HEK293T (cell line): ENCODE results near the gene HILPDA.

Experiments
- CTCF ChIA-PET: fragments of 350-600 bp; formaldehyde crosslinking; extraction: SDS; loops from one replicate; lab custom pipeline; 2021; ENCODE audit warnings: antibody characterized with exemption, inconsistent platforms; lab: Yijun Ruan, JAX
- POLR2A ChIA-PET: fragments of 350-600 bp; formaldehyde crosslinking; extraction: SDS; loops from one replicate; lab custom pipeline; 2020; ENCODE audit warnings: antibody characterized with exemption, inconsistent platforms; lab: Yijun Ruan, JAX
- DNase-seq: peaks from one replicate; pipeline ENCODE4 v3.0.0; 2012; ENCODE audit warnings: mixed read lengths; ENCODE audit errors: extremely low spot score
- ARNT ChIP-seq: fragments of 450-650 bp; IDR thresholded peaks from 2 replicates; pipeline ENCODE4 v1.6.1; 2017; ENCODE audit warnings: mild to moderate bottlenecking
- BHLHE40 ChIP-seq: fragments of 450-650 bp; IDR thresholded peaks from 2 replicates; pipeline ENCODE4 v1.6.1; 2016; ENCODE audit warnings: mild to moderate bottlenecking, moderate library complexity, borderline replicate concordance
- CTBP1 ChIP-seq: fragments of 450-650 bp; IDR thresholded peaks from 2 replicates; pipeline ENCODE4 v1.6.1; 2016; ENCODE audit warnings: borderline replicate concordance
- ELF4 ChIP-seq: fragments of 450-650 bp; IDR thresholded peaks from 2 replicates; pipeline ENCODE4 v1.6.1; 2017; ENCODE audit warnings: antibody characterized with exemption
- FOXA1 ChIP-seq: fragments of 450-650 bp; IDR thresholded peaks from 2 replicates; pipeline ENCODE4 v1.6.1; 2016; ENCODE audit warnings: mild to moderate bottlenecking
- FOXK2 ChIP-seq: fragments of 450-650 bp; IDR thresholded peaks from 2 replicates; pipeline ENCODE4 v1.6.1; 2016; ENCODE audit warnings: mild to moderate bottlenecking
- FOXM1 ChIP-seq: fragments of 450-650 bp; IDR thresholded peaks from 2 replicates; pipeline ENCODE4 v1.6.1; 2017; ENCODE audit warnings: mild to moderate bottlenecking, borderline replicate concordance
- HDGF ChIP-seq: fragments of 450-650 bp; IDR thresholded peaks from 2 replicates; pipeline ENCODE4 v1.6.1; 2017; ENCODE audit warnings: antibody characterized with exemption, borderline replicate concordance
- LEF1 ChIP-seq: fragments of 450-650 bp; IDR thresholded peaks from 2 replicates; pipeline ENCODE4 v1.6.1; 2017; ENCODE audit warnings: mild to moderate bottlenecking, borderline replicate concordance
- NFRKB ChIP-seq: fragments of 450-650 bp; IDR thresholded peaks from 2 replicates; pipeline ENCODE4 v1.6.1; 2016; ENCODE audit warnings: mild to moderate bottlenecking, moderate library complexity
- SP1 ChIP-seq: fragments of 450-650 bp; IDR thresholded peaks from 2 replicates; pipeline ENCODE4 v1.6.1; 2017
- SUZ12 ChIP-seq: fragments of 450-650 bp; IDR thresholded peaks from 2 replicates; pipeline ENCODE4 v1.6.1; 2016; ENCODE audit warnings: mild to moderate bottlenecking
- TARDBP ChIP-seq: fragments of 450-650 bp; IDR thresholded peaks from 2 replicates; pipeline ENCODE4 v1.6.1; 2016
- ZNF384 ChIP-seq: fragments of 450-650 bp; IDR thresholded peaks from 2 replicates; pipeline ENCODE4 v1.6.1; 2016
- TF ChIP-seq, protein P1 (sequence below): fragments of 450-650 bp; IDR thresholded peaks from 2 replicates; pipeline ENCODE4 v1.6.1; 2016

The HILPDA gene

DNA sequence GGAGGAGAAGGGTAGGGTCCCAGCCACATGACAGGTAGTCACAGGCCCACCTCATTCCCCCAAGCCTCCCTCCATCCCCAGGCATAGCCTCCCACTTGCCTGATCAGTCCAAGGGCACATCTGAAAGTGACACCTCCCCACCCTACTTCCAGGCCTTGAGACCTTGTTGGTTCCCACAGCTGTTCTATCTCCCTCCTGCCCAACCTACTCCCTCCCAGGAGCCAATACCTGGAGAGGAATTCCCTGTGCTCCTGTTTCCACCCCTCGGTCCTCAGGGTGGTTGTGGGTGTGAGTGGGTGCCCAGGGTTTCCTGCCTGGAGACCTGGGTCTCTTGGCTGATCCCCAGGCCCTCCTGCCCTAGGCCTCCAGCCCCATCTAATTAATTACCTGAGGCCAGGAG lies 34.3 kb upstream of the HILPDA start:
- DNase-seq = no peak
- TF ChIP-seq, protein P1, sequence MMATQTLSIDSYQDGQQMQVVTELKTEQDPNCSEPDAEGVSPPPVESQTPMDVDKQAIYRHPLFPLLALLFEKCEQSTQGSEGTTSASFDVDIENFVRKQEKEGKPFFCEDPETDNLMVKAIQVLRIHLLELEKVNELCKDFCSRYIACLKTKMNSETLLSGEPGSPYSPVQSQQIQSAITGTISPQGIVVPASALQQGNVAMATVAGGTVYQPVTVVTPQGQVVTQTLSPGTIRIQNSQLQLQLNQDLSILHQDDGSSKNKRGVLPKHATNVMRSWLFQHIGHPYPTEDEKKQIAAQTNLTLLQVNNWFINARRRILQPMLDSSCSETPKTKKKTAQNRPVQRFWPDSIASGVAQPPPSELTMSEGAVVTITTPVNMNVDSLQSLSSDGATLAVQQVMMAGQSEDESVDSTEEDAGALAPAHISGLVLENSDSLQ = no peak
- no peak for TF ChIP-seq FOXK2
- no peak for TF ChIP-seq BHLHE40
- no peak for TF ChIP-seq FOXM1
- TF ChIP-seq NFRKB = no peak
- TF ChIP-seq SUZ12 = no peak
- no peak for TF ChIP-seq HDGF
- no peak for TF ChIP-seq ZNF384
- no peak for TF ChIP-seq ARNT
- no peak for TF ChIP-seq ELF4
- TF ChIP-seq TARDBP = no peak
- TF ChIP-seq CTBP1 = no peak
- ChIA-PET CTCF (no interaction called here), POLR2A (no interaction called here)

- TF ChIP-seq FOXK2 (no peak), SP1 (no peak), SUZ12 (no peak), ARNT (no peak)
- no peak for DNase-seq
- ChIA-PET CTCF (interaction anchor here (0.8 kb wide), 2 partner anchors 39 to 75 kb away, joined by 3 read pairs; no protein-coding TSS in a partner anchor), POLR2A (no interaction called here)
These were observed 33.6 kb upstream of the HILPDA start for GRCh38 chr7:128422037-128422436.

- CTCF ChIA-PET = interaction anchor here (0.5 to 1.1 kb wide), 4 partner anchors 38 to 276 kb away, joined by 3 to 7 read pairs (median 3); no protein-coding TSS in a partner anchor
- no peak for TF ChIP-seq FOXA1
- TF ChIP-seq SP1 = no peak
- TF ChIP-seq, protein P1 = no peak
- no peak for TF ChIP-seq ARNT
- no peak for TF ChIP-seq SUZ12
- TF ChIP-seq FOXK2 = no peak
- no peak for TF ChIP-seq LEF1
- TF ChIP-seq BHLHE40 = no peak
- TF ChIP-seq TARDBP = no peak
- no peak for TF ChIP-seq FOXM1
- no peak for TF ChIP-seq ZNF384
- no peak for TF ChIP-seq ELF4
- TF ChIP-seq NFRKB = no peak
- POLR2A ChIA-PET = no interaction called here
- DNase-seq = no peak
These were observed 32.8 kb upstream of the HILPDA start for GRCh38 chr7:128422842-128423241.

GRCh38 chr7:128424686-128425275 lies 30.9 kb upstream of the HILPDA start:
- CTCF ChIA-PET = interaction anchor here (0.6 to 9.7 kb wide), 16 partner anchors 9 to 439 kb away, joined by 3 to 117 read pairs (median 10); partner anchors contain the start of genes ATP6V1F, HILPDA and IMPDH1
- no peak for DNase-seq
- TF ChIP-seq NFRKB = no peak
- no peak for TF ChIP-seq LEF1
- no peak for TF ChIP-seq ZNF384
- no peak for TF ChIP-seq SUZ12
- no peak for TF ChIP-seq ELF4
- TF ChIP-seq, protein P1 = no peak
- no peak for TF ChIP-seq TARDBP
- no peak for TF ChIP-seq FOXA1
- no peak for TF ChIP-seq SP1
- TF ChIP-seq ARNT = no peak
- TF ChIP-seq FOXK2 = no peak
- TF ChIP-seq HDGF = no peak
- POLR2A ChIA-PET = interaction anchor here (1.2 to 4.5 kb wide), 2 partner anchors 31 to 35 kb away, joined by 4 to 21 read pairs; partner anchors contain the start of gene HILPDA

DNA sequence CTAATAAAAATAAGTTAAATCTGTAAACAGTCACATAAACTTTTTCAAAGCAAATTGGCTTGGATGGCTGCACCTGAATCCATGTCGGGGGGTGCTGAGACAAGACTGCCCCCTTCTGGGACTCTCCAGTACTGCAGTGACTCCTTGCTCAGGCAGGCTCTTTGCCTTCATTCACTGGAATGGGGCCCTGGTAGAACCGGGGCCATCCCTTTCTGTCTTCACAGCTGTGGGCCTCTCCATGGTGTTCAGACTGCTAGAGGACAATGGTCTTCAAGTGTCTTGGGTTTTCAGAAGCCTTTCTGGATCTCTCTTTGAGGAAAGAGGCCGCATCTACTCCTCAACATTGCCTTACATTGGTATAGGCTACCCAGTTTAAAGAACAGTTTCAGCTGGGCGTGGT lies 29.8 kb upstream of the HILPDA start:
- peak; percentile 80 for DNase-seq
- TF ChIP-seq TARDBP = no peak
- TF ChIP-seq CTBP1 = no peak
- no peak for TF ChIP-seq FOXK2
- no peak for TF ChIP-seq ELF4
- TF ChIP-seq SUZ12 = no peak
- TF ChIP-seq BHLHE40 = no peak
- TF ChIP-seq SP1 = no peak
- no peak for TF ChIP-seq LEF1
- TF ChIP-seq FOXM1 = no peak
- TF ChIP-seq NFRKB = no peak
- TF ChIP-seq ZNF384 = no peak
- TF ChIP-seq HDGF = no peak
- TF ChIP-seq, protein P1 = no peak
- TF ChIP-seq FOXA1 = no peak
- no peak for TF ChIP-seq ARNT

More for the DNA sequence above, 29.8 kb upstream of the HILPDA start:
- ChIA-PET POLR2A (interaction anchor here (1.2 to 4.5 kb wide), 2 partner anchors 30 to 34 kb away, joined by 4 to 21 read pairs; partner anchors contain the start of gene HILPDA), CTCF (interaction anchor here (0.6 to 9.7 kb wide), 19 partner anchors 8 to 438 kb away, joined by 3 to 117 read pairs (median 9); partner anchors contain the start of genes ATP6V1F, HILPDA and IMPDH1)
